ENCODE measurements around the gene FAM219B. TPM values are rescaled to one million over a fixed set of nuclear protein-coding genes. Genes with fewer than 3 reads are reported as not detected.
A peak's percentile ranks its signal among the peaks of the same experiment; 100 is the strongest.
"Not testable (repeated sequence)": the region's sequence is repeated elsewhere in the genome, so short reads cannot be mapped to it uniquely, and the experiment has no call there.

Gene FAM219B
- total RNA-seq, 1 donor from 2014 or later: 75.4 TPM

GRCh38 chr15:74901612-74902063 is 5.0 kb downstream of the FAM219B start:
- peak; percentile 96 for TF ChIP-seq CTCF (IDR thresholded peaks at IDR 0.05)
- no peak overlapping the region for H3K27ac ChIP-seq
- H3K9me3 ChIP-seq: no peaks in the 10 kb centered on the region
- intact Hi-C loops (cut with DNase I): no loop called here
- H3K27me3 ChIP-seq: no peaks in the 10 kb centered on the region
- H3K36me3 ChIP-seq: peaks cover 67% of the 10 kb centered on the region
- no peak overlapping the region for H3K4me3 ChIP-seq
- DNase-seq (peak; percentile 66), ATAC-seq (peak; percentile 83)
- H3K4me1 ChIP-seq: peaks cover 21% of the 10 kb centered on the region

GRCh38 chr15:74897300-74897701 is 9.3 kb downstream of the FAM219B start:
- Histone ChIP-seq H3K4me3 (no peak overlapping the region), H3K4me1 (peaks cover 10% of the 10 kb centered on the region), H3K27me3 (no peaks in the 10 kb centered on the region), H3K36me3 (peaks cover 51% of the 10 kb centered on the region), H3K27ac (no peak overlapping the region), H3K9me3 (no peaks in the 10 kb centered on the region)
- ATAC-seq: no peak
- intact Hi-C loops (cut with DNase I): no loop called here
- no peak for DNase-seq
- no peak for TF ChIP-seq CTCF (IDR thresholded peaks at IDR 0.05)

- H3K4me3 ChIP-seq: no peak overlapping the region
- H3K9me3 ChIP-seq: no peaks in the 10 kb centered on the region
- H3K4me1 ChIP-seq: peaks cover 4% of the 10 kb centered on the region
- H3K36me3 ChIP-seq: peaks cover 41% of the 10 kb centered on the region
- no peaks in the 10 kb centered on the region for H3K27me3 ChIP-seq
- no peak for TF ChIP-seq CTCF (IDR thresholded peaks at IDR 0.05)
- H3K27ac ChIP-seq: no peak overlapping the region
- DNase-seq (no peak), ATAC-seq (no peak)
- intact Hi-C loops (cut with DNase I): no loop called here
These were observed 10.3 kb downstream of the FAM219B start for GRCh38 chr15:74896316-74896715.

GRCh38 chr15:74895830-74896229 is 10.8 kb downstream of the FAM219B start:
- no peaks in the 10 kb centered on the region for H3K27me3 ChIP-seq
- TF ChIP-seq CTCF (IDR thresholded peaks at IDR 0.05): no peak

GRCh38 chr15:74894383-74894782 is 12.3 kb downstream of the FAM219B start:
- H3K4me3 ChIP-seq; H3K27me3 ChIP-seq; H3K9me3 ChIP-seq; DNase-seq; H3K4me1 ChIP-seq; intact Hi-C loops (cut with DNase I); H3K27ac ChIP-seq; ATAC-seq: not testable (repeated sequence)
- peaks cover 21% of the 10 kb centered on the region for H3K36me3 ChIP-seq

More at GRCh38 chr15:74895830-74896229, 10.8 kb downstream of the FAM219B start:
- Histone ChIP-seq H3K4me3 (no peak overlapping the region), H3K27ac (no peak overlapping the region), H3K4me1 (no peaks in the 10 kb centered on the region), H3K36me3 (peaks cover 36% of the 10 kb centered on the region), H3K9me3 (no peaks in the 10 kb centered on the region)
- DNase-seq: no peak
- intact Hi-C loops (cut with DNase I): no loop called here
- no peak for ATAC-seq

- no peak for TF ChIP-seq CTCF (IDR thresholded peaks at IDR 0.05)
- DNase-seq (no peak), ATAC-seq (no peak)
- H3K27ac ChIP-seq: no peak overlapping the region
- intact Hi-C loops (cut with DNase I): no loop called here
- H3K4me3 ChIP-seq: no peak overlapping the region
- H3K9me3 ChIP-seq: no peaks in the 10 kb centered on the region
- H3K4me1 ChIP-seq: peaks cover 15% of the 10 kb centered on the region
- peaks cover 14% of the 10 kb centered on the region for H3K36me3 ChIP-seq
- no peaks in the 10 kb centered on the region for H3K27me3 ChIP-seq
These were observed 13.0 kb downstream of the FAM219B start for GRCh38 chr15:74893627-74894026.

Measured in upper lobe of right lung (tissue), 1 donor.